Smooth muscle cell (in vitro differentiated cells): Measurements from ENCODE around the gene ALS2. TPM values are rescaled to one million over a fixed set of nuclear protein-coding genes. Genes with fewer than 3 reads are reported as not detected.
A peak's percentile ranks its signal among the peaks of the same experiment; 100 is the strongest.

ENCODE experiments used
- DNase-seq: peaks from one replicate; lab custom pipeline; 2025; ENCODE audit not compliant: unreplicated experiment; lab: John Stamatoyannopoulos, UW
- H2AFZ ChIP-seq: fragments of 200-600 bp; sonication (generic); 2 replicates; pipeline ENCODE4 v1.6.0; 2016; ENCODE audit warnings: antibody characterized with exemption, low read depth, mild to moderate bottlenecking
- H3F3A ChIP-seq: fragments of 200-600 bp; sonication (generic); 2 replicates; pipeline ENCODE4 v1.6.0; 2017; ENCODE audit warnings: antibody characterized with exemption, low read depth
- H3K27ac ChIP-seq: fragments of 200-600 bp; sonication (generic); 2 replicates; pipeline ENCODE4 v1.5.1; 2016; ENCODE audit warnings: low read depth, mild to moderate bottlenecking
- H3K27me3 ChIP-seq: fragments of 200-600 bp; sonication (generic); 2 replicates; pipeline ENCODE4 v1.6.1; 2016; ENCODE audit warnings: low read depth, mild to moderate bottlenecking
- H3K36me3 ChIP-seq: fragments of 200-600 bp; sonication (generic); 2 replicates; pipeline ENCODE4 v1.5.1; 2016; ENCODE audit warnings: low read depth
- H3K4me1 ChIP-seq: fragments of 200-600 bp; sonication (generic); 2 replicates; pipeline ENCODE4 v1.5.1; 2016; ENCODE audit warnings: low read depth
- H3K4me2 ChIP-seq: fragments of 200-600 bp; sonication (generic); 2 replicates; pipeline ENCODE4 v1.6.0; 2016; ENCODE audit warnings: mild to moderate bottlenecking
- H3K4me3 ChIP-seq: fragments of 200-600 bp; sonication (generic); 2 replicates; pipeline ENCODE4 v1.5.1; 2016; ENCODE audit warnings: mild to moderate bottlenecking
- H3K79me2 ChIP-seq: fragments of 200-600 bp; sonication (generic); 2 replicates; pipeline ENCODE4 v1.6.0; 2016; ENCODE audit warnings: low read depth, mild to moderate bottlenecking
- H3K9ac ChIP-seq: fragments of 200-600 bp; sonication (generic); 2 replicates; pipeline ENCODE4 v1.6.0; 2016; ENCODE audit warnings: low read depth
- H3K9me3 ChIP-seq: fragments of 200-600 bp; sonication (generic); replicated peaks from 2 replicates; pipeline ENCODE4 v1.5.1; 2016; ENCODE audit warnings: low read depth
- H4K20me1 ChIP-seq: fragments of 200-600 bp; sonication (generic); 2 replicates; pipeline ENCODE4 v1.6.0; 2016; ENCODE audit warnings: low read depth
- WGBS: methylation state at CpG from one replicate; pipeline ENCODE4 v1.1.7; 2016; ENCODE audit warnings: low lambda C conversion rate; 5-methylcytosine and 5-hydroxymethylcytosine counted together
- polyA plus RNA-seq: library from polyadenylated mRNA; unstranded; fragments of >200 nt; fragmentation: Nextera tagmentation; extraction: Ambion mirVana; gene quantifications from 2 replicates; pipeline ENCODE4 v1.2.1, GENCODE V29; 2016
- total RNA-seq: library from RNA; depleted of rRNA; stranded (reverse); fragments of >200 nt; gene quantifications from 2 replicates; pipeline ENCODE4 v1.2.3, GENCODE V29; 2014
- TF ChIP-seq, protein P1 (sequence below): fragments of 200-600 bp; sonication (generic); IDR thresholded peaks from 2 replicates; pipeline ENCODE4 v1.5.1; 2017; ENCODE audit warnings: borderline replicate concordance, mild to moderate bottlenecking, antibody characterized with exemption; ENCODE audit not compliant: insufficient read depth, poor library complexity, severe bottlenecking

The ALS2 gene
- total and polyA plus RNA-seq, 2 experiments from 2014 or later, result 11.0 to 24.4 TPM

GRCh38 chr2:201808027-201808426 lies 27.3 kb upstream of the ALS2 start:
- H3K27me3 ChIP-seq, result no peaks in the 10 kb centered on the region
- peak overlapping the region; percentile 69 for H3K4me2 ChIP-seq
- H3K4me1 ChIP-seq, result peaks cover 17% of the 10 kb centered on the region
- peak overlapping the region; percentile 17 for H2AFZ ChIP-seq
- H3K9ac ChIP-seq, result no peak overlapping the region
- H3K4me3 ChIP-seq, result no peak overlapping the region
- no peaks in the 10 kb centered on the region for H4K20me1 ChIP-seq
- TF ChIP-seq, protein P1, sequence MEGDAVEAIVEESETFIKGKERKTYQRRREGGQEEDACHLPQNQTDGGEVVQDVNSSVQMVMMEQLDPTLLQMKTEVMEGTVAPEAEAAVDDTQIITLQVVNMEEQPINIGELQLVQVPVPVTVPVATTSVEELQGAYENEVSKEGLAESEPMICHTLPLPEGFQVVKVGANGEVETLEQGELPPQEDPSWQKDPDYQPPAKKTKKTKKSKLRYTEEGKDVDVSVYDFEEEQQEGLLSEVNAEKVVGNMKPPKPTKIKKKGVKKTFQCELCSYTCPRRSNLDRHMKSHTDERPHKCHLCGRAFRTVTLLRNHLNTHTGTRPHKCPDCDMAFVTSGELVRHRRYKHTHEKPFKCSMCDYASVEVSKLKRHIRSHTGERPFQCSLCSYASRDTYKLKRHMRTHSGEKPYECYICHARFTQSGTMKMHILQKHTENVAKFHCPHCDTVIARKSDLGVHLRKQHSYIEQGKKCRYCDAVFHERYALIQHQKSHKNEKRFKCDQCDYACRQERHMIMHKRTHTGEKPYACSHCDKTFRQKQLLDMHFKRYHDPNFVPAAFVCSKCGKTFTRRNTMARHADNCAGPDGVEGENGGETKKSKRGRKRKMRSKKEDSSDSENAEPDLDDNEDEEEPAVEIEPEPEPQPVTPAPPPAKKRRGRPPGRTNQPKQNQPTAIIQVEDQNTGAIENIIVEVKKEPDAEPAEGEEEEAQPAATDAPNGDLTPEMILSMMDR, result no peak
- no peaks in the 10 kb centered on the region for H3K36me3 ChIP-seq
- peak overlapping the region; percentile 64 for H3K27ac ChIP-seq
- no peak for DNase-seq
- H3F3A ChIP-seq, result peaks cover 13% of the 10 kb centered on the region
- no peaks in the 10 kb centered on the region for H3K9me3 ChIP-seq
- no peaks in the 10 kb centered on the region for H3K79me2 ChIP-seq
- 66% methylated on average over 2 of the region's 2 CpGs for WGBS

DNA sequence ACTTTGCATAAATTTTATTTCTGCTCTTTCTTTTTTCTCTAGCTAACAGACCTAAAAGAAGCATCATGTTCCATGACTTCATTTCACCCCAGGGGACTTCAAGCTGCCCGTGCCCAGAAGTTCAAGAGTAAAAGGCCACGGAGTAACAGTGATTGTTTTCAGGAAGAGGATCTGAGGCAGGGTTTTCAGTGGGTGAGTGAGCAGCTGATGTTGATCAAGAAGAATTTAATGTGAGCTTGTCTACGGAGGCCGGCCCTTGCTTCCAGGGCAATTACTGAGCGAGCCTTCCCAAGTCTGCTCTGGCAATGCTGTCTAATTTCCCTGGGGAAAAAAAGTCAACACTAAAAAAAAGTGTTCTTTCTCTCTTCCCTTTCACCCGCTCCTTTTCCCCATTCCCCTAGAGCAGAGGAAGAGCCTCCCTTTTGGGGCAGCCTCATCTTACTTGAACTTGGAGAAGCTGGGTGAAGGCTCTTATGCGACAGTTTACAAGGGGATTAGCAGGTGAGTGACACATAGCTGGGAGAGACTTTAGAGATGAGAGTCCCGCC lies 26.8 kb upstream of the ALS2 start:
- peak overlapping the region; percentile 17 for H2AFZ ChIP-seq
- H3K27me3 ChIP-seq, result no peaks in the 10 kb centered on the region
- no peaks in the 10 kb centered on the region for H4K20me1 ChIP-seq
- peak overlapping the region; percentile 20 for H3K9ac ChIP-seq
- no peaks in the 10 kb centered on the region for H3K79me2 ChIP-seq
- TF ChIP-seq, protein P1, result no peak
- no peaks in the 10 kb centered on the region for H3K9me3 ChIP-seq
- H3K4me2 ChIP-seq, result peak overlapping the region; percentile 69
- H3K36me3 ChIP-seq, result no peaks in the 10 kb centered on the region
- H3F3A ChIP-seq, result peaks cover 13% of the 10 kb centered on the region
- H3K27ac ChIP-seq, result peak overlapping the region; percentile 64
- H3K4me3 ChIP-seq, result peak overlapping the region; percentile 25
- no peak for DNase-seq
- H3K4me1 ChIP-seq, result peaks cover 17% of the 10 kb centered on the region
- WGBS, result 26% methylated on average over 8 of the region's 8 CpGs

GRCh38 chr2:201806442-201807170 lies 25.9 kb upstream of the ALS2 start, which contains the start of gene CDK15:
Gene CDK15, plus strand, starts transcription at chr2:201806537. Its CDS starts 128 bp downstream, at chr2:201806665.
- 55% methylated on average over 10 of the region's 10 CpGs for WGBS

More at GRCh38 chr2:201806442-201807170, 25.9 kb upstream of the ALS2 start, which contains the start of gene CDK15:
- peak within 1 kb of the TSS; percentile 25 for H3K4me3 ChIP-seq
- H3K79me2 ChIP-seq, result no peaks in the 10 kb centered on the region
- no peak for DNase-seq
- no peaks in the 10 kb centered on the region for H3K27me3 ChIP-seq
- TF ChIP-seq, protein P1, result no peak
- no peaks in the 10 kb centered on the region for H3K36me3 ChIP-seq
- H3K4me1 ChIP-seq, result peaks cover 17% of the 10 kb centered on the region
- peak within 1 kb of the TSS; percentile 40 for H2AFZ ChIP-seq
- peak within 1 kb of the TSS; percentile 20 for H3K9ac ChIP-seq
- peak within 1 kb of the TSS; percentile 69 for H3K4me2 ChIP-seq
- H3K27ac ChIP-seq, result peak within 1 kb of the TSS; percentile 64
- peaks cover 13% of the 10 kb centered on the region for H3F3A ChIP-seq
- no peaks in the 10 kb centered on the region for H3K9me3 ChIP-seq
- H4K20me1 ChIP-seq, result no peaks in the 10 kb centered on the region
